ENCODE data around the gene KIZ.
"Not testable (repeated sequence)": the region's sequence is repeated elsewhere in the genome, so short reads cannot be mapped to it uniquely, and the experiment has no call there.

KIZ gene

DNA sequence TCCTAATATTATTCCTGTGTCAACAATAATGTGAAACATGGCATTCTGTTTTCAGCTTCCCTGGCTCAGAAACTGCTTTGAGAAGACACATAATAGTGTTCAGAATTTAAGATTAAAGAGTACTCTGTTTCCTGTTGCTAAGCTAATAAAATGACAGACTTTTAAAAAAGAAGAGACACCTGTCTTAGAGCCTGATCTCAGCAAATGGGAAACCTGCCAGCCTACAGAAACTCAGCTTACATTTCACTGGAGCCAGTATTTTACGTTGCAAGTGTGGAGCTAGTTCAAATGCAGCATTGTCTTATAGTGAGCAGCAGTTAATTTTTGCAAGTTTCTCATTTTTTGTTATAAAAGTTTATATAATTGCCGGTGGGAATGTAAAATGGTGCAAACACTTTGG lies 28.8 kb downstream of the KIZ start:
- Histone ChIP-seq H3K9me3 (peaks cover 4% of the 10 kb centered on the region; the same call in 1 of the 2 replicates), H3K4me1 (no peaks in the 10 kb centered on the region), H3K4me3 (no peak overlapping the region), H3K36me3 (peaks cover 5% of the 10 kb centered on the region; the same call in 1 of the 2 replicates), H3K27ac (no peak overlapping the region), H3K27me3 (no peaks in the 10 kb centered on the region), H4K20me1 (no peaks in the 10 kb centered on the region), H3K4me2 (no peak overlapping the region), H3K9ac (no peak overlapping the region)
- TF ChIP-seq Cebpa-rat (IDR thresholded peaks at IDR 0.05), result no peak

DNA sequence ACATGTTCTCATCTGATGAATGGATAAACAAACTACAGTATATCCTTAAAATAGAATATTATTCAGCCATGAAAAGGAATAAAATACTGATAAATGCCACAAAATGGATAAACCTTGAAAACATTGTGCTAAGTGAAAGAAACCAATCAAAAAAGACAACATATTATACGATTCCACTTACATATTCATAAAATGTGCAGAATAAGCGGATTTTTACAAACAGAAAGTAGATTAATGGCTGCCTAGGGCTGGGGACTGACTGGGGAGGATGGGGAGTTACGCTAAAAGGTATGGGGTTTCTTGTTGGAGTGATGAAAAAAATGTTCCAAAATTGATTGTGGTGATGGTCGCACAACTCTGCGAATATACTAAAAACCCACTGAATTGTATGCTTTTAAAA lies 29.4 kb downstream of the KIZ start:
- no peak overlapping the region for H3K4me2 ChIP-seq
- H3K36me3 ChIP-seq, result peaks cover under 1% of the 10 kb centered on the region; the same call in 1 of the 2 replicates
- no peak for TF ChIP-seq Cebpa-rat (IDR thresholded peaks at IDR 0.05)
- peaks cover 4% of the 10 kb centered on the region; the same call in 1 of the 2 replicates for H3K9me3 ChIP-seq
- no peak overlapping the region for H3K27ac ChIP-seq
- no peaks in the 10 kb centered on the region for H3K4me1 ChIP-seq
- no peaks in the 10 kb centered on the region for H4K20me1 ChIP-seq
- no peak overlapping the region for H3K4me3 ChIP-seq
- H3K27me3 ChIP-seq, result no peaks in the 10 kb centered on the region
- no peak overlapping the region for H3K9ac ChIP-seq

DNA sequence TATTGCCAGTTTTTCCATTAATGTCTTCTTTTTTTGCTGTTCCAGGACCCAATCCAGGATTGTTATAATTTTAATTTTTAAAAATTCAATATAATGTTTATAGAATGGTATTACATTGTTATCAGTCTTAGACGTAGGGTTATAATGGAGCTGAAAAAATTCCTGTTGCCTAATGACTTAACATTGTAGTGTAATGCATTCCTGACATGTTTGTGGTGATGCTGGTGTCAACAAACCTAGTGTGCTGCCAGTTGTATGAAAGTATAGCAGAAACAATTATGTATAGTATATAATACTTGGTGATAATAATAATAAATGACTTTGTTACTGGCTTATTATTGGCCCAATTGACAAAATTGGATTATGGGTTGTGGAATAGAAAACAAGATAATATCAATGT lies 30.4 kb downstream of the KIZ start:
- no peak overlapping the region for H3K9ac ChIP-seq
- no peaks in the 10 kb centered on the region for H3K4me1 ChIP-seq
- TF ChIP-seq Cebpa-rat (IDR thresholded peaks at IDR 0.05), result no peak
- no peak overlapping the region for H3K4me3 ChIP-seq
- H3K4me2 ChIP-seq, result no peak overlapping the region
- no peak overlapping the region for H3K27ac ChIP-seq
- H3K9me3 ChIP-seq, result peaks cover 4% of the 10 kb centered on the region; the same call in 1 of the 2 replicates
- H3K27me3 ChIP-seq, result no peaks in the 10 kb centered on the region
- no peaks in the 10 kb centered on the region for H4K20me1 ChIP-seq
- H3K36me3 ChIP-seq, result no peaks in the 10 kb centered on the region; the same call in 1 of the 2 replicates

DNA sequence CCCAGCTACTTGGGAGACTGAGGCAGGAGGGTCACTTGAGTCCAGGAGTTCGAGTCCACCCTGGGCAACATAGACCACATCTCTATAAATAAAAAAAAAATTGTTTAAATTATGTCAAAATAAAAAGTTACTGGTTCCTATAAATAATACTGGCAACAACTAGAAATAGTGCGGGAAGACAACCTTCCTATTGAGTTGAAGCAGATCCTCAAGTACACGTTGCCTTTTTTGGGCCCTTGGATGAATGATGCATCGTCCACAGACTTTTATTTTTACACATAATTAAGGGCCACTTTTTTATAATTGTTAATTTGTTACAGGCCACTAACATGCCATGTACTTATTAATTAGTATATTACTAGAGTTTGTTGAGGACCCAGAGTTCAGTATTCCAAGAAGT lies 31.1 kb downstream of the KIZ start:
- no peaks in the 10 kb centered on the region for H3K27me3 ChIP-seq
- no peaks in the 10 kb centered on the region for H3K4me1 ChIP-seq
- H3K27ac ChIP-seq, result no peak overlapping the region
- H4K20me1 ChIP-seq, result no peaks in the 10 kb centered on the region
- no peak for TF ChIP-seq Cebpa-rat (IDR thresholded peaks at IDR 0.05)
- peaks cover 3% of the 10 kb centered on the region; the same call in 1 of the 2 replicates for H3K36me3 ChIP-seq
- no peak overlapping the region for H3K9ac ChIP-seq
- H3K9me3 ChIP-seq, result peaks cover 4% of the 10 kb centered on the region; the same call in 1 of the 2 replicates
- no peak overlapping the region for H3K4me3 ChIP-seq
- no peak overlapping the region for H3K4me2 ChIP-seq

DNA sequence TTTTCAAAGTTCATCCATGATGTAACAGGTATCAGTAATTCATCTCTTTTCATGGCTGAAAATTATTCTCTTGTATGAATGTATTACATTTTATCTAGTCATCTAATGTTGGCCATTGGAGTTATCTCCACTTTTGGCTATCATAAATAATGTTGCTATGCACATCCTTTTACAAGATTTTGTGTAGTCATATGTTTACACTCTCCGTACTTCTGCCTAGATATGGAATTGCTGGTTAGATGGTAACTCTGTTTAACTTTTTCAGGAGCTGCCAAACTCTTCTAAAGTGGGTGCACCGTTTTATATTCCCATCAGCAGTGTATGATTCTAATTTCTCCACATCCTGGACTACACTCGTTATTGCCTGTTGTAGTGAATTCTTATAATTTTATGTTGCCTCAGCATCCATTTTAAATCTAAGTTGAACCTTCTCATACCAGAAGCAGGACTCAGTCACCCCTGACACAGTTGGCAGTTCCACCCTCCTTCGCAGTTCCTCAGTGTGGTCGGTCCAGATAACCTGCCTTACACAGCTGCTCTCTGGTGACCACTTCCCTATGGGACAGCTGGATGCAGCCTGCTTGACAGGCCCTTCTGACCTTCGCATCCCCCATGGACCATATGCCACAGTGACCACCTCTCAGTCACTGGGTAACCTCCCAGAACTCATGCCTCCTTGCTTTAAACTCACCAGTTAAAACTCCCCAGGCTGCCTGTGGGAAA lies 33.9 kb downstream of the KIZ start:
- no peak overlapping the region for H3K4me3 ChIP-seq
- no peaks in the 10 kb centered on the region for H3K4me1 ChIP-seq
- H3K9me3 ChIP-seq, result peaks cover 4% of the 10 kb centered on the region; the same call in 1 of the 2 replicates
- H3K27me3 ChIP-seq, result no peaks in the 10 kb centered on the region
- TF ChIP-seq Cebpa-rat (IDR thresholded peaks at IDR 0.05), result no peak
- no peak overlapping the region for H3K9ac ChIP-seq
- no peak overlapping the region for H3K4me2 ChIP-seq
- H3K36me3 ChIP-seq, result peaks cover 5% of the 10 kb centered on the region; the same call in 1 of the 2 replicates
- H4K20me1 ChIP-seq, result no peaks in the 10 kb centered on the region
- no peak overlapping the region for H3K27ac ChIP-seq

DNA sequence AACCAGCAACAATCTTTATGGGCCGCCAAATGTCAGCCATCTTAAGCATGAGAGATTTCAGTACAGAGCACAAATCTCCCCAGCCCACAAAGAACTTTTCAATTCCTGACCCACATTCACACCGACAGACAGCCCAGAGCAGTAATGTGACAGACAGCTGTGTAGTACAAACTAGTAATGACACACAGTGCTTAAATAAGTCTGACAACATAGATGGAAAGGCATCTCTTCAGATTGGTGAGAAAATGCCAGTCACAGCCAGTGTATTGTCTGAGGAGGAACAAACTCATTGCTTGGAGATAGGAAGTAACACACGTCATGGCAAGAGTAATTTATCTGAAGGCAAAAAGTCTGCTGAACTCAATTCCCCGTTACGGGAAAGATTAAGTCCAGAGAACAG lies 36.0 kb downstream of the KIZ start:
- peaks cover 16% of the 10 kb centered on the region for H3K9me3 ChIP-seq
- no peak overlapping the region for H3K4me3 ChIP-seq
- H3K4me1 ChIP-seq, result peaks cover 7% of the 10 kb centered on the region
- TF ChIP-seq Cebpa-rat (IDR thresholded peaks at IDR 0.05), result no peak
- no peak overlapping the region for H3K9ac ChIP-seq
- H3K4me2 ChIP-seq, result no peak overlapping the region
- H3K36me3 ChIP-seq, result peaks cover 19% of the 10 kb centered on the region
- H3K27ac ChIP-seq, result no peak overlapping the region
- no peaks in the 10 kb centered on the region for H4K20me1 ChIP-seq
- no peaks in the 10 kb centered on the region for H3K27me3 ChIP-seq

DNA sequence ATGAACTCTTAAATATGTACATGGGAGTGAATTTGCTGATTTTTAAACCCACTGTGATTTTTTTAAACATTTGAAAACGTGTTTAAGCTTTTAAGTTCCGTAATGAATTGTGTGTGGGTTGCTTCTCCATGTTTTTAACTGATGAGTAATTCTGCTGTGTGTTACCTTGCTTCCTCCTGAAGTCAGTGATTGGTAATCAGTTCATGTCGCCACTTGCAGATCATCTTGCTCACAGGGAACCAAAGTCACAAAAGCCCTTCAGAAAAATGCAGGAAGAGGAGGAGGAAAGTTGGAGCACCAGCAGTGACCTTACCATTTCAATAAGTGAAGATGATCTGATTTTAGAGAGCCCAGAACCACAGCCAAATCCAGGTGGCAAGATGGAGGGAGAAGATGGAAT lies 36.7 kb downstream of the KIZ start:
- H3K4me3 ChIP-seq, result no peak overlapping the region
- H3K4me2 ChIP-seq, result no peak overlapping the region
- H4K20me1 ChIP-seq, result no peaks in the 10 kb centered on the region
- peaks cover 14% of the 10 kb centered on the region for H3K4me1 ChIP-seq
- H3K9ac ChIP-seq, result no peak overlapping the region
- no peak for TF ChIP-seq Cebpa-rat (IDR thresholded peaks at IDR 0.05)
- H3K36me3 ChIP-seq, result peaks cover 26% of the 10 kb centered on the region
- no peak overlapping the region for H3K27ac ChIP-seq
- no peaks in the 10 kb centered on the region for H3K27me3 ChIP-seq
- peaks cover 23% of the 10 kb centered on the region for H3K9me3 ChIP-seq

DNA sequence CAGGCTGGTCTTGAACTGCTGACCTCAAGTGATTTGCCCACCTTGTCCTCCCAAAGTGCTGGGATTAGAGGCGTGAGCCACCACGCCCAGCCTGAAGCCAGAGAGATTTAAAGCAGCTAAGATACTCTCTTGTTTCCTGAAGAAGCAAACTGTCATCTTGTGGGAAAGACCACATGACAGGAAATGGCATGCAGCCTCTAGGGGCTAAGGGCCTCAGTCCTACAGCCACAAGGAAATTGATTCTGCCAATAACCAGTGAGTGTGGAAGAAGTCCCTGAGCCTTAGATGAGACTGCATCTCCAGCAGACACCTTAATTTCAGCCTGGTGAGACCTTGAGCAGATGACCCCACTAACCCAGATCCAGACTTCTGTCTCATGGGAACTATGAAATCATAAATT lies 40.9 kb downstream of the KIZ start:
- no peak for TF ChIP-seq Cebpa-rat (IDR thresholded peaks at IDR 0.05)
- peak overlapping the region; percentile 38 for H3K4me3 ChIP-seq
- H3K27me3 ChIP-seq, result no peaks in the 10 kb centered on the region
- no peaks in the 10 kb centered on the region for H4K20me1 ChIP-seq
- peak overlapping the region; percentile 63 for H3K27ac ChIP-seq
- H3K4me1 ChIP-seq, result peaks cover 16% of the 10 kb centered on the region
- no peak overlapping the region for H3K9ac ChIP-seq
- peak overlapping the region; percentile 71 for H3K4me2 ChIP-seq
- H3K36me3 ChIP-seq, result peaks cover 31% of the 10 kb centered on the region
- H3K9me3 ChIP-seq, result peaks cover 31% of the 10 kb centered on the region

DNA sequence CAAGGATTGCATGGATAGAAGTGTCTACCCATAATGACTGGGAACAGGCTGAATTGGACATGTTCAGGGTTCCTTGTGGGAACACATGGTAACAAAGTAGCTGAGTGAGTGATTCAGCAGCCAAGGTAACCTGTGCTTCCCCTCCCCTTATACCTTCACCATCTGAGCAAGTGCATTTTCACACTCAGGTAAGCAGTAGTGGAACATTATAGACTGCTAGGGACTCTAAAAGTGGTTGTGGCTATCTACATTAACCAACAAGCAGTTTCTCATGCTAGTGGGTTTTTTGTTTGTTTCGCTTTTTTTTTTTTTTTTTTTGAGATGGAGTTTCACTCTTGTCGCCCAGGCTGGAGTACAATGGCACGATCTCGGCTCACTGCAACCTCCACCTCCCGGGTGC lies 41.4 kb downstream of the KIZ start:
- TF ChIP-seq Cebpa-rat (IDR thresholded peaks at IDR 0.05), result no peak
- peaks cover 31% of the 10 kb centered on the region for H3K9me3 ChIP-seq
- H3K4me3 ChIP-seq, result no peak overlapping the region
- peaks cover 21% of the 10 kb centered on the region for H3K4me1 ChIP-seq
- 0 out of 2 replicates have a peak overlapping the region, but pooled peaks have one; percentile 63 for H3K27ac ChIP-seq
- no peaks in the 10 kb centered on the region for H4K20me1 ChIP-seq
- no peak overlapping the region for H3K9ac ChIP-seq
- H3K27me3 ChIP-seq, result no peaks in the 10 kb centered on the region
- peaks cover 27% of the 10 kb centered on the region; the same call in 1 of the 2 replicates for H3K36me3 ChIP-seq
- peak overlapping the region; percentile 71 for H3K4me2 ChIP-seq

DNA sequence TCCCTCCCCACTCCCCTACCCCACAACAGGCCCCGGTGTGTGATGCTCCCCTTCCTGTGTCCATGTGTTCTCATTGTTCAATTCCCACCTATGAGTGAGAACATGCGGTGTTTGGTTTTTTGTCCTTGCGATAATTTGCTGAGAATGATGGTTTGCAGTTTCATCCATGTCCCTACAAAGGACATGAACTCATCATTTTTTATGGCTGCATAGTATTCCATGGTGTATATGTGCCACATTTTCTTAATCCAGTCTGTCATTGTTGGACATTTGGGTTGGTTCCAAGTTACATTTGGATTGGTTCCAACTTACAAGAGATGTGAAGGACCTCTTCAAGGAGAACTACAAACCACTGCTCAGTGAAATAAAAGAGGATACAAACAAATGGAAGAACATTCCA lies 42.2 kb downstream of the KIZ start:
- H4K20me1 ChIP-seq, H3K27me3 ChIP-seq, H3K27ac ChIP-seq, H3K9ac ChIP-seq, H3K4me2 ChIP-seq, H3K4me3 ChIP-seq: not testable (repeated sequence)
- peaks cover 31% of the 10 kb centered on the region for H3K9me3 ChIP-seq
- H3K36me3 ChIP-seq, result peaks cover 27% of the 10 kb centered on the region; the same call in 1 of the 2 replicates
- H3K4me1 ChIP-seq, result peaks cover 23% of the 10 kb centered on the region

Measured in BLaER1 (cell line).